H9 (cell line): ENCODE data around the gene PRDM2. TPM values are rescaled to one million over a fixed set of nuclear protein-coding genes. Genes with fewer than 3 reads are reported as not detected.

Source experiments
- DNase-seq: peaks from one replicate; pipeline ENCODE4 v3.0.0-alpha.2; 2017
- H2AFZ ChIP-seq: one replicate; pipeline ENCODE4 v1.6.1; 2013; ENCODE audit warnings: mild to moderate bottlenecking, low read length, control low read depth, moderate library complexity
- H2AK5ac ChIP-seq: 2 replicates; pipeline ENCODE4 v1.6.1; 2013; ENCODE audit warnings: low read length, control low read depth, mixed read lengths; ENCODE audit not compliant: insufficient read length
- H2BK120ac ChIP-seq: one replicate; pipeline ENCODE4 v1.6.1; 2013; ENCODE audit warnings: low read depth, mild to moderate bottlenecking, low read length, control low read depth, inconsistent platforms; ENCODE audit not compliant: poor library complexity, severe bottlenecking
- H2BK12ac ChIP-seq: 2 replicates; pipeline ENCODE4 v1.6.1; 2013; ENCODE audit warnings: low read length, control low read depth, mixed read lengths, low read depth; ENCODE audit not compliant: insufficient read length
- H2BK15ac ChIP-seq: 2 replicates; pipeline ENCODE4 v1.6.1; 2013; ENCODE audit warnings: low read depth, low read length, control low read depth
- H2BK20ac ChIP-seq: one replicate; pipeline ENCODE4 v1.6.1; 2013; ENCODE audit warnings: low read depth, mild to moderate bottlenecking, low read length, control low read depth, inconsistent platforms; ENCODE audit not compliant: poor library complexity, severe bottlenecking
- H2BK5ac ChIP-seq: 2 replicates; pipeline ENCODE4 v1.6.1; 2013; ENCODE audit warnings: low read length, control low read depth, mixed read lengths; ENCODE audit not compliant: insufficient read length
- H3K14ac ChIP-seq: 2 replicates; pipeline ENCODE4 v1.6.1; 2013; ENCODE audit warnings: low read length, control low read depth; ENCODE audit not compliant: insufficient read depth
- H3K18ac ChIP-seq: 2 replicates; pipeline ENCODE4 v1.6.1; 2013; ENCODE audit warnings: low read depth, mild to moderate bottlenecking, mixed read lengths, low read length, control low read depth; ENCODE audit not compliant: insufficient read length
- H3K23ac ChIP-seq: 2 replicates; pipeline ENCODE4 v1.6.1; 2013; ENCODE audit warnings: low read length, control low read depth, mixed read lengths, low read depth; ENCODE audit not compliant: insufficient read length
- H3K23me2 ChIP-seq: 2 replicates; pipeline ENCODE4 v1.6.1; 2013; ENCODE audit warnings: low read depth, mild to moderate bottlenecking, mixed read lengths, low read length, control low read depth; ENCODE audit not compliant: insufficient read length, poor library complexity, severe bottlenecking
- H3K27ac ChIP-seq: 2 replicates; pipeline ENCODE4 v1.5.1; 2013; ENCODE audit warnings: low read length, control low read depth, mixed read lengths, low read depth; ENCODE audit not compliant: insufficient read length
- H3K27me3 ChIP-seq: 2 replicates; pipeline ENCODE4 v1.6.1; 2013; ENCODE audit warnings: low read length, control low read depth, inconsistent platforms; ENCODE audit not compliant: insufficient read depth
- H3K4ac ChIP-seq: 2 replicates; pipeline ENCODE4 v1.6.1; 2013; ENCODE audit warnings: low read depth, mild to moderate bottlenecking, control low read depth, inconsistent platforms, low read length, moderate library complexity
- H3K4me1 ChIP-seq: 2 replicates; pipeline ENCODE4 v1.6.1; 2013; ENCODE audit warnings: low read length, control low read depth, inconsistent platforms; ENCODE audit not compliant: insufficient read depth
- H3K4me2 ChIP-seq: 2 replicates; pipeline ENCODE4 v1.6.1; 2013; ENCODE audit warnings: low read length, control low read depth, mixed read lengths; ENCODE audit not compliant: insufficient read length, insufficient read depth
- H3K56ac ChIP-seq: 2 replicates; pipeline ENCODE4 v1.6.1; 2013; ENCODE audit warnings: low read depth, mild to moderate bottlenecking, mixed read lengths, low read length, control low read depth; ENCODE audit not compliant: insufficient read length
- H3K79me1 ChIP-seq: 2 replicates; pipeline ENCODE4 v1.6.1; 2013; ENCODE audit warnings: low read depth, mild to moderate bottlenecking, moderate library complexity, low read length, control low read depth, inconsistent platforms; ENCODE audit not compliant: insufficient read depth, poor library complexity, severe bottlenecking
- H3K79me2 ChIP-seq: 2 replicates; pipeline ENCODE4 v1.6.1; 2013; ENCODE audit warnings: low read length, control low read depth, inconsistent platforms; ENCODE audit not compliant: insufficient read depth
- H3K9ac ChIP-seq: 2 replicates; pipeline ENCODE4 v1.6.1; 2013; ENCODE audit warnings: low read length, control low read depth, mixed read lengths; ENCODE audit not compliant: insufficient read length; ENCODE audit errors: extremely low read depth
- H3K9me3 ChIP-seq: one replicate; pipeline ENCODE4 v1.6.1; 2013; ENCODE audit warnings: low read depth, low read length, inconsistent platforms; ENCODE audit not compliant: control insufficient read depth
- H3T11ph ChIP-seq: one replicate; pipeline ENCODE4 v1.6.1; 2013; ENCODE audit warnings: mild to moderate bottlenecking, low read length, control low read depth, inconsistent platforms
- H4K20me1 ChIP-seq: one replicate; pipeline ENCODE4 v1.6.1; 2013; ENCODE audit not compliant: control insufficient read depth, insufficient read length, insufficient read depth
- H4K5ac ChIP-seq: 2 replicates; pipeline ENCODE4 v1.6.1; 2013; ENCODE audit warnings: low read depth, mild to moderate bottlenecking, mixed read lengths, low read length, control low read depth; ENCODE audit not compliant: insufficient read length
- H4K8ac ChIP-seq: replicated peaks from 2 replicates; pipeline ENCODE4 v1.6.1; 2013; ENCODE audit warnings: low read length, control low read depth, mixed read lengths, low read depth; ENCODE audit not compliant: insufficient read length
- H4K91ac ChIP-seq: 2 replicates; pipeline ENCODE4 v1.6.1; 2013; ENCODE audit warnings: low read depth, mild to moderate bottlenecking, moderate library complexity, mixed read lengths, low read length, control low read depth; ENCODE audit not compliant: insufficient read length
- H3K27ac Mint-ChIP-seq, 3 experiments: 2 replicates in 2 of 3; 3 replicates in 1 of 3; pipeline ENCODE4 v1.8.0; 2020 to 2021; ENCODE audit warnings: mixed read lengths in 3 of 3, mild to moderate bottlenecking in 1 of 3, moderate library complexity in 1 of 3
- H3K27me3 Mint-ChIP-seq: 2 replicates; pipeline ENCODE4 v1.8.0; 2021; ENCODE audit warnings: low read depth, mild to moderate bottlenecking, moderate library complexity, mixed read lengths
- H3K36me3 Mint-ChIP-seq, 3 experiments: 2 replicates in 2 of 3; 3 replicates in 1 of 3; pipeline ENCODE4 v1.8.0; 2020 to 2021; ENCODE audit warnings: low read depth in 3 of 3, mixed read lengths in 3 of 3; ENCODE audit not compliant: insufficient read depth in 1 of 3
- H3K4me1 Mint-ChIP-seq, 2 experiments: 2 replicates each; pipeline ENCODE4 v1.8.0; 2020; ENCODE audit warnings: mixed read lengths in 2 of 2
- H3K4me3 Mint-ChIP-seq, 2 experiments: 2 replicates in 1 of 2; 3 replicates in 1 of 2; pipeline ENCODE4 v1.8.0; 2020 to 2021; ENCODE audit warnings: mild to moderate bottlenecking in 2 of 2, mixed read lengths in 2 of 2, moderate library complexity in 1 of 2
- H3K9me3 Mint-ChIP-seq, 2 experiments: 2 replicates in 1 of 2; 3 replicates in 1 of 2; pipeline ENCODE4 v1.8.0; 2020; ENCODE audit warnings: mild to moderate bottlenecking in 2 of 2, mixed read lengths in 2 of 2, moderate library complexity in 1 of 2
- WGBS: extraction: QIAGEN DNeasy Blood & Tissue Kit; methylation state at CpG from one replicate; pipeline ENCODE4 v1.1.7; 2013; ENCODE audit warnings: missing lambda C conversion rate, low lambda C conversion rate, mixed read lengths; ENCODE audit not compliant: insufficient read length; ENCODE audit errors: extremely low coverage; 5-methylcytosine and 5-hydroxymethylcytosine counted together
- total RNA-seq: library from RNA; stranded (reverse); gene quantifications from 2 replicates; pipeline ENCODE4 v1.2.1, GENCODE V29; 2021
- TF ChIP-seq, protein P1 (sequence below): fragments of 200-600 bp; sonication (generic); conservative IDR thresholded peaks from 3 replicates; pipeline ENCODE4 v1.8.0; 2021; ENCODE audit warnings: antibody characterized with exemption, mild to moderate bottlenecking

Gene PRDM2
- total RNA-seq, 1 experiment from 2014 or later = 24.5 TPM

DNA sequence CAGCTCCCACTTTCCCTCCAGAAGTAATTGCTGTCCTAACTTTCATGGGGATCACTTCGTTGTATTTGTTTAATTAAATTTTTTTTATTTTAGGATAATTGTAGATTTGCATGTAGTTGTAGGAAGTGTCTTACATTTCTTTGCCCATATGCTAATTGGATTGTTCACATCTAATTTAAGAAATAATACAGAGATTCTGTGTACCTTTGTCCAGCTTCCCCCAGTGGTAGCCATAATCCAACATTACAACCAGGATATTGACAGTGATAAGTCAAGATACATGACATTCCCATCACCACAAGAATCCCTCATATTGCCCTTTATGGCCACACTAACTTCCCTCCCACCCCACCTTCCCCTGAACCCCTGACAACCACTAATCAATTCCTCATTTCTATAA, 136.6 kb downstream of the PRDM2 start:
- H3K9me3 Mint-ChIP-seq = peaks cover 4 to 6% of the 10 kb centered on the region in 2 experiments; a peak in 2 of 5 replicates
- H3K14ac ChIP-seq = no peak overlapping the region
- no peak overlapping the region for H2BK12ac ChIP-seq
- H3K27ac ChIP-seq = no peak overlapping the region
- no peaks in the 10 kb centered on the region for H3K27me3 ChIP-seq
- H2BK120ac ChIP-seq = no peak overlapping the region
- H4K5ac ChIP-seq = no peak overlapping the region
- H3K36me3 Mint-ChIP-seq = no peaks in the 10 kb centered on the region
- H3K9me3 ChIP-seq = no peaks in the 10 kb centered on the region
- H4K8ac ChIP-seq = no peak overlapping the region
- no peak overlapping the region for H3K18ac ChIP-seq
- TF ChIP-seq, protein P1, sequence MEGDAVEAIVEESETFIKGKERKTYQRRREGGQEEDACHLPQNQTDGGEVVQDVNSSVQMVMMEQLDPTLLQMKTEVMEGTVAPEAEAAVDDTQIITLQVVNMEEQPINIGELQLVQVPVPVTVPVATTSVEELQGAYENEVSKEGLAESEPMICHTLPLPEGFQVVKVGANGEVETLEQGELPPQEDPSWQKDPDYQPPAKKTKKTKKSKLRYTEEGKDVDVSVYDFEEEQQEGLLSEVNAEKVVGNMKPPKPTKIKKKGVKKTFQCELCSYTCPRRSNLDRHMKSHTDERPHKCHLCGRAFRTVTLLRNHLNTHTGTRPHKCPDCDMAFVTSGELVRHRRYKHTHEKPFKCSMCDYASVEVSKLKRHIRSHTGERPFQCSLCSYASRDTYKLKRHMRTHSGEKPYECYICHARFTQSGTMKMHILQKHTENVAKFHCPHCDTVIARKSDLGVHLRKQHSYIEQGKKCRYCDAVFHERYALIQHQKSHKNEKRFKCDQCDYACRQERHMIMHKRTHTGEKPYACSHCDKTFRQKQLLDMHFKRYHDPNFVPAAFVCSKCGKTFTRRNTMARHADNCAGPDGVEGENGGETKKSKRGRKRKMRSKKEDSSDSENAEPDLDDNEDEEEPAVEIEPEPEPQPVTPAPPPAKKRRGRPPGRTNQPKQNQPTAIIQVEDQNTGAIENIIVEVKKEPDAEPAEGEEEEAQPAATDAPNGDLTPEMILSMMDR = no peak
- DNase-seq = no peak
- no peak overlapping the region for H3K4me3 Mint-ChIP-seq
- no peak overlapping the region for H2AFZ ChIP-seq
- no peak overlapping the region for H3K4me2 ChIP-seq
- H2BK20ac ChIP-seq = no peak overlapping the region
- no peak overlapping the region for H4K91ac ChIP-seq
- H3K27me3 Mint-ChIP-seq = peaks cover 30% of the 10 kb centered on the region
- H3K79me1 ChIP-seq = no peaks in the 10 kb centered on the region
- H3K9ac ChIP-seq = no peak overlapping the region
- no peak overlapping the region for H3K23ac ChIP-seq
- H3K23me2 ChIP-seq = no peaks in the 10 kb centered on the region
- no peaks in the 10 kb centered on the region for H4K20me1 ChIP-seq
- no peak overlapping the region for H2BK5ac ChIP-seq
- H3K4me1 Mint-ChIP-seq = no peaks in the 10 kb centered on the region
- no peak overlapping the region for H2BK15ac ChIP-seq
- H3K4ac ChIP-seq = no peak overlapping the region
- H3K4me1 ChIP-seq = no peaks in the 10 kb centered on the region
- H3K79me2 ChIP-seq = no peaks in the 10 kb centered on the region
- no peak overlapping the region for H3K27ac Mint-ChIP-seq
- no peak overlapping the region for H3K56ac ChIP-seq
- H2AK5ac ChIP-seq = no peak overlapping the region
- no peak overlapping the region for H3T11ph ChIP-seq
- WGBS = no CpG with 5 or more reads among the region's 1 CpG
